PC-9 (cell line): ENCODE data around the gene ATXN1.

Experiments
- CTCF ChIP-seq: fragments of 200-600 bp; sonication (generic); conservative IDR thresholded peaks from 2 replicates; pipeline ENCODE4 v1.6.1; 2017; ENCODE audit warnings: mixed run types, antibody characterized with exemption, mild to moderate bottlenecking, moderate library complexity
- EZH2 ChIP-seq: fragments of 200-600 bp; sonication (generic); IDR thresholded peaks from 2 replicates; pipeline ENCODE4 v1.8.0; 2017; ENCODE audit warnings: antibody characterized with exemption, low read depth

GRCh38 chr6:16623731-16624130 lies 137.5 kb downstream of the ATXN1 start:
- TF ChIP-seq CTCF: no peak
- TF ChIP-seq EZH2: no peak
